Natural killer cell (primary cell): Measurements from ENCODE around the gene TUB. TPM values are rescaled to one million over a fixed set of nuclear protein-coding genes. Genes with fewer than 3 reads are reported as not detected.

ENCODE experiments used
- ATAC-seq, 3 donors: fragments of 150-1000 bp in 2 of 3; fragments of 200-7000 bp in 1 of 3; cut with Tn5 transposase; 1 replicate in 1 of 3; 2 replicates in 2 of 3; pipeline ENCODE4 v1.10.0; 2021; ENCODE audit warnings: mild to moderate bottlenecking in 2 of 3, moderate library complexity in 2 of 3
- DNase-seq, 2 donors: peaks; one replicate each; pipeline versions ENCODE4 v3.0.0 to v3.0.0-alpha.2; 2013 to 2021; ENCODE audit warnings: mixed read lengths in 1 of 2
- H3K27ac ChIP-seq: one replicate; pipeline ENCODE4 v1.5.1; 2013; ENCODE audit warnings: mild to moderate bottlenecking, low read length
- H3K27me3 ChIP-seq: one replicate; pipeline ENCODE4 v1.6.1; 2013; ENCODE audit warnings: low read length; ENCODE audit not compliant: control insufficient read depth, insufficient read depth
- H3K36me3 ChIP-seq: one replicate; pipeline ENCODE4 v1.6.1; 2013; ENCODE audit warnings: low read length; ENCODE audit not compliant: control insufficient read depth, insufficient read depth
- H3K4me1 ChIP-seq: one replicate; pipeline ENCODE4 v1.6.1; 2013; ENCODE audit warnings: low read length; ENCODE audit not compliant: control insufficient read depth, insufficient read depth
- H3K4me3 ChIP-seq: one replicate; pipeline ENCODE4 v1.5.1; 2013; ENCODE audit warnings: low read length
- H3K9me3 ChIP-seq: one replicate; pipeline ENCODE4 v1.6.1; 2013; ENCODE audit warnings: low read length; ENCODE audit not compliant: control insufficient read depth, insufficient read depth
- H3K27ac Mint-ChIP-seq, 2 donors: one replicate each; pipeline ENCODE4 v1.8.0; 2022; ENCODE audit warnings: mild to moderate bottlenecking in 2 of 2, mixed read lengths in 2 of 2, moderate library complexity in 1 of 2
- H3K27me3 Mint-ChIP-seq, 2 donors: one replicate each; pipeline ENCODE4 v1.8.0; 2022; ENCODE audit warnings: low read depth in 2 of 2, mixed read lengths in 2 of 2
- H3K36me3 Mint-ChIP-seq: one replicate; pipeline ENCODE4 v1.8.0; 2022; ENCODE audit warnings: mixed read lengths
- H3K4me1 Mint-ChIP-seq, 2 donors: one replicate each; pipeline ENCODE4 v1.8.0; 2022; ENCODE audit warnings: mixed read lengths in 2 of 2
- H3K4me3 Mint-ChIP-seq: one replicate; pipeline ENCODE4 v1.8.0; 2022; ENCODE audit warnings: mild to moderate bottlenecking, moderate library complexity, mixed read lengths
- H3K9me3 Mint-ChIP-seq, 2 donors: one replicate each; pipeline ENCODE4 v1.8.0; 2022; ENCODE audit warnings: mixed read lengths in 2 of 2
- CTCF ChIP-seq: fragments of 200-600 bp; IDR thresholded peaks from one replicate; pipeline ENCODE4 v1.8.0; 2022; ENCODE audit warnings: antibody characterized with exemption
- WGBS: methylation state at CpG from one replicate; pipeline ENCODE4 v1.1.7; 2013; ENCODE audit warnings: missing lambda C conversion rate; ENCODE audit not compliant: insufficient coverage; 5-methylcytosine and 5-hydroxymethylcytosine counted together
- intact Hi-C: fragments of 100-400 bp; cut with micrococcal nuclease; formaldehyde crosslinking; loops from one replicate; pipeline ENCODE4 v1.14.2; 2022
- total RNA-seq, 4 donors: library from RNA; stranded (reverse); fragments of 120-200 nt in 1 of 4; gene quantifications; one replicate each; pipeline versions ENCODE4 v1.2.3 to v1.2.4, GENCODE V29; 2013 to 2022

TUB gene
- total RNA-seq, 3 donors from 2014 or later (not counting 1 experiment from before 2014, with no cell fraction given), result not detected

GRCh38 chr11:8099291-8099899 is 18.4 kb downstream of the TUB start:
- Histone ChIP-seq H3K4me1 (no peaks in the 10 kb centered on the region), H3K27ac (no peak overlapping the region), H3K9me3 (no peaks in the 10 kb centered on the region), H3K4me3 (no peak overlapping the region), H3K27me3 (no peaks in the 10 kb centered on the region), H3K36me3 (no peaks in the 10 kb centered on the region)
- no peaks in the 10 kb centered on the region for H3K4me1 Mint-ChIP-seq
- H3K9me3 Mint-ChIP-seq, result no peaks in the 10 kb centered on the region
- no peak overlapping the region for H3K27ac Mint-ChIP-seq
- H3K4me3 Mint-ChIP-seq, result no peak overlapping the region
- no peaks in the 10 kb centered on the region for H3K27me3 Mint-ChIP-seq
- peak; percentile 63 for TF ChIP-seq CTCF
- intact Hi-C loops, result loop anchor here (1.0 kb wide), 1 partner anchor 66 kb away; no protein-coding TSS in a partner anchor
- DNase-seq (peak; percentile 39 to 81), ATAC-seq (peak in 1 of 3 donors; percentile 56)
- WGBS, result 64% methylated on average over 2 of the region's 3 CpGs
- no peaks in the 10 kb centered on the region for H3K36me3 Mint-ChIP-seq

GRCh38 chr11:8100158-8100557 is 19.1 kb downstream of the TUB start:
- no peaks in the 10 kb centered on the region for H3K27me3 Mint-ChIP-seq
- Histone ChIP-seq H3K9me3 (no peaks in the 10 kb centered on the region), H3K27me3 (no peaks in the 10 kb centered on the region), H3K36me3 (no peaks in the 10 kb centered on the region), H3K4me1 (no peaks in the 10 kb centered on the region), H3K27ac (no peak overlapping the region), H3K4me3 (no peak overlapping the region)
- H3K4me3 Mint-ChIP-seq, result no peak overlapping the region
- no peaks in the 10 kb centered on the region for H3K9me3 Mint-ChIP-seq
- no peak overlapping the region for H3K27ac Mint-ChIP-seq
- WGBS, result 89% methylated on average over 13 of the region's 14 CpGs
- no peaks in the 10 kb centered on the region for H3K4me1 Mint-ChIP-seq
- no peaks in the 10 kb centered on the region for H3K36me3 Mint-ChIP-seq
- intact Hi-C loops, result no loop called here
- no peak for ATAC-seq
- TF ChIP-seq CTCF, result no peak
- DNase-seq, result no peak

- Histone ChIP-seq H3K36me3 (no peaks in the 10 kb centered on the region), H3K27ac (no peak overlapping the region), H3K4me3 (no peak overlapping the region), H3K9me3 (no peaks in the 10 kb centered on the region), H3K27me3 (no peaks in the 10 kb centered on the region), H3K4me1 (no peaks in the 10 kb centered on the region)
- H3K9me3 Mint-ChIP-seq, result no peaks in the 10 kb centered on the region
- no peak for DNase-seq
- H3K27ac Mint-ChIP-seq, result no peak overlapping the region
- H3K36me3 Mint-ChIP-seq, result no peaks in the 10 kb centered on the region
- H3K4me1 Mint-ChIP-seq, result no peaks in the 10 kb centered on the region
- no peak for TF ChIP-seq CTCF
- no peak overlapping the region for H3K4me3 Mint-ChIP-seq
- H3K27me3 Mint-ChIP-seq, result no peaks in the 10 kb centered on the region
- ATAC-seq, result no peak
- intact Hi-C loops, result no loop called here
- WGBS, result 88% methylated on average over 8 of the region's 8 CpGs
These were observed 19.6 kb downstream of the TUB start for GRCh38 chr11:8100605-8101004.

GRCh38 chr11:8101421-8101820 is 20.4 kb downstream of the TUB start:
- Mint-ChIP-seq H3K4me1 (no peaks in the 10 kb centered on the region), H3K27ac (no peak overlapping the region), H3K36me3 (no peaks in the 10 kb centered on the region), H3K9me3 (no peaks in the 10 kb centered on the region), H3K4me3 (no peak overlapping the region), H3K27me3 (no peaks in the 10 kb centered on the region)
- H3K4me3 ChIP-seq, result no peak overlapping the region
- no peaks in the 10 kb centered on the region for H3K36me3 ChIP-seq
- ATAC-seq, result no peak
- DNase-seq, result no peak
- intact Hi-C loops, result no loop called here
- 90% methylated on average over 10 of the region's 11 CpGs for WGBS
- H3K27me3 ChIP-seq, result no peaks in the 10 kb centered on the region
- H3K27ac ChIP-seq, result no peak overlapping the region
- H3K9me3 ChIP-seq, result no peaks in the 10 kb centered on the region
- H3K4me1 ChIP-seq, result no peaks in the 10 kb centered on the region
- TF ChIP-seq CTCF, result no peak
